ENCODE measurements around the gene FNTB.
"Not testable (repeated sequence)": the region's sequence is repeated elsewhere in the genome, so short reads cannot be mapped to it uniquely, and the experiment has no call there.

FNTB gene

DNA sequence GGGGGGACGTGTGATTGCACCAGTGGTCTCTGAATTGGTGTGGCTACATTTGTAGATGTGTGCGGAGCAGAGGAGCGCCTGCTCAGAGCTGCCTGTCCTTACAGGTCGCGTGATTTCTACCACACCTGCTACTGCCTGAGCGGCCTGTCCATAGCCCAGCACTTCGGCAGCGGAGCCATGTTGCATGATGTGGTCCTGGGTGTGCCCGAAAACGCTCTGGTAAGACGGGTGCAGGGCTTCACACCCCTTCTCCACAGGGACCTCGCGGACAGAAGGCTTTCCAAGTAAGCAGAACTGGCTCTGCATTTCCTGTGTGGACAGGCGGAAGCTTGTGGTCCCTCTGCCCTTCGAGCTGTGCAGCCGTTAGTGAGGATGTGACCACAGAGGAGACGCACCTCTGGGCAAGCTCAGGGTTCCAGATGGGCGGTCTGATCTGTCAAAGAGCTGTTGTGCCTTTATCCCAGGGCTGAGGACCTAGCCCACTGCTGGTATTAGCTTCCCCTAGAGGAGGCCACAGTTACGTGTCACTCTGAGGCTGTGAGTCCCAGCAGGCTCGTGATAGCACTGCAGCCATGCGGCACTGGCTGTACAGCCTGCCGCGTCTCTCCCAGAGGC, 67.9 kb downstream of the FNTB start:
- DNase-seq: no peak

DNA sequence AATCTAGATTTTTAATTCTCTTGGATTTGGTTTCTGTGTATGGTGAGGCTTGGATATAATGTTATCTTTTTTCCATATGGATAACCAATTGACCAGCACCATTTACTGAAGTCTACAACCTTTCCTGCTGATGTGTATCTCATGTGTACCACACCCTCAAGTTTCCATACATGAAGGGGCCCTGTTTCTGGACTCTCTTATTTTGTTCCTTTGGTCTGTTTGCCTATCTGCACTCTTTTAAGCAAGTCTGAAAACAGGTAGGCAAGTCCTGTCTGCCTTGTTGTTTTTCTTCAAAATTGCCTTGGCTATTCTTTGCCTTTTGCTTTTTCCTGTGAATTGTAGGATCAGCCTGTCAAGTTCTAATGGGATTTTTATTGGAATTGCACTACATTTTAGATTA, 71.0 kb downstream of the FNTB start:
- no peak for DNase-seq

- DNase-seq: no peak
These were observed 75.7 kb downstream of the FNTB start for GRCh38 chr14:65062096-65063075.

- no peak for DNase-seq
These were observed 79.0 kb downstream of the FNTB start for GRCh38 chr14:65065719-65066118.

- DNase-seq: no peak
These were observed 83.2 kb downstream of the FNTB start for GRCh38 chr14:65069874-65070413.

DNA sequence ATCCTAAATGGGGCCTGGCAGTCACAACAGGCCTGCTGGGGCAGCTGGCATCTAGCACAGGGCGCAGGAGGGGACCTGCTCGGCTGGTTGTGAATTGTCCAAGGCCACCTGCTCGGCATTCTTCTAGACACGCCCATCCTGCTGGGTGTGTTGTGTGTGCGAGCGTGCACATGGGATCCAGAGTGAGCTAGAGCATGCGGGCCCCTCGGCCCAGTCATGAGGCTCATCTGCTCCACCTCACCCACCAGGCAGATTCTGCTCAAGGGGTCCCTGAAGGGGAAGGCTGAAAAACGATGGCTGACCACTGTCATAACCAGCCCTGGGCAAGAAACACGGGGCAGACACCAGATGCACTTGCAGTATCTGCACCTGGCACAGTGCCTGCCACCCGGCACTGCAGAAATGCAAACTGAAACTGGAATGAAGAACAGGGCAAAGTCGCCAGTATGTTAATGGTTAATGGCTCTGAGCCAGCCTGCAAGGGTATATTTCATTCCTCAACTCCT, 83.8 kb downstream of the FNTB start:
- DNase-seq: no peak

DNA sequence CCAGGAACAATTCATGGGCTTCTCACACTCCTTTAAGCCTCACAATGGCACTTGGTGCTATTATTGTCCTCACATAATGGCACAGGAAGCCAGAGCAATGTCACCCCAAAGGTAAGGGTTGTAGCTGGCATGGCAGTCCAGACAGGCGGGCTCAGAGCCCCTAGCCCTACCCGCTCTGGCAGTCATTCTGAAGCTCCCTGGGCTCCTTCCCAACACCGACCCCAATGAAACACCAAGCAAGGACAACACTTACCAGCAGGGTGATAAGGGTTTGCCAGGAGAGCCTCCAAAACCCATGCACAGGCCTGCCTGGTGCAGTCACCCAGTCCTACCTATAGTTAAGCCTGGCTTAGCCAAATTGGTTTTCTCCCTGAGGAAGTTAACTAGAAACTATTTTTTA, 84.8 kb downstream of the FNTB start:
- DNase-seq: no peak

DNA sequence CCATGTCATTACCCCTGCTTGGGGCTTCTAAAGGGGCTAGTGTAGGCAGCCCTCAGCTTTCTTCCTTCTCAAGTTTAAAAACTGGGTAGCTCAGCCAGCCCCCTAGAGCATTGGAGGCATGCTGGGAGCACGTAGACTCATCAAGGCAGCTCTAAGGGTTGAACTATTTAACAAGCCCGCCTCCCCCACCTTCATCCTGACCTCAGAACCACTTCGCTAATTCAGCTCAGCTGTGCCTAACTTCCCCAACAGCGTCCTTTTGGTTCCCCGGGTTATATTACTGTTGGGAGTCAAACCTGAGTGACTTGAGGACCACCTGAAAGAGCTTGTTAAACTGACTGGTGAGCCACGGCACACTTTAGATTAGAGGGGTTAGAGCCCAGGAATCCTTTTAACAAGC, 85.6 kb downstream of the FNTB start:
- no peak for DNase-seq

DNA sequence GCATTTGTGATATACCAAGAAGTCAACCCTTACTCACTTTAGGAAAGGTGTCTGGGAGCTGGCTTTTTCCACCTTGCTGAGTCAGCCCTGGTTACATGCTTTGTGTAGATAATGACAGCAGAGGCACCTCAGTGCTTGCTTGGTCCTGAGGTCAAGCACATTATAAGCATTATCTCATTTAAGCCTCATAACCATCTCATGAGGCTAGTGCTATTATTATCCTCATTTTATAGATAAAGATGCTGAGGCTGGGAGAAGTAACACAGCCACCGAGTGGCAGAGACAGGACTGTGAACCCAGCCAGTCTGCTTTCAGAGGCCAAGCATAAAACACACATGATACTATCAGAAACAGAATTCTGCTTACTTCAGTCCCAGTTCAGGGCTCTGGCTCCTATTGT, 86.2 kb downstream of the FNTB start:
- DNase-seq: no peak

DNA sequence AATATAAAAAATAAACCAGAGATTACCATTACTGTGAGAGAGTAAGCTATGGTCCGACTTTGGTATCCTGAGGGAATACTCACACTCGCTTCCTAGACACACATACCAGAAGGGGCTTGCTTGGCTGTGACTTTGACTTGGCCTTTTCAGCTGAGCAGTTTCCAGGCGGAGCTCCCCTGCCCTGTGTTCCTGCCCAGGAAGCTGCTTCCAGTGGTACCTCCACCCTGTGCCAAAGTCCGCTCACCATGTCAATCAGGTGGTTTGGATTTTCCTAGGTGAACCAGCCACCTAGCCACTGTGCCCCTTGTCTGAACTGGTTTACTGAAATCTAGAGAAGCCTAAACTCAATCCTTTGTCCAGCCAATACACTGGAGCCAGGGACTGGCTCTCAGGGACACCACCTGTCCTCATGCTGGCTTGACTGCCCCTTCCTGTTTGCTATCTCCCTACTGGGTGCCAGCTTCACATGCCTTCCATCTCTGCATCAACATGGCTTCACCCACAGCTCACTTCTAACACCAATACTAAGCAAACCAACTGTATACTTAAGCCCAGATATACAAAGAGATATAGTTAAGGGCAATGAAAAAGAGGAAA, 87.0 kb downstream of the FNTB start:
- no peak for DNase-seq

- DNase-seq: no peak
These were observed 87.9 kb downstream of the FNTB start for GRCh38 chr14:65074449-65075150.

DNA sequence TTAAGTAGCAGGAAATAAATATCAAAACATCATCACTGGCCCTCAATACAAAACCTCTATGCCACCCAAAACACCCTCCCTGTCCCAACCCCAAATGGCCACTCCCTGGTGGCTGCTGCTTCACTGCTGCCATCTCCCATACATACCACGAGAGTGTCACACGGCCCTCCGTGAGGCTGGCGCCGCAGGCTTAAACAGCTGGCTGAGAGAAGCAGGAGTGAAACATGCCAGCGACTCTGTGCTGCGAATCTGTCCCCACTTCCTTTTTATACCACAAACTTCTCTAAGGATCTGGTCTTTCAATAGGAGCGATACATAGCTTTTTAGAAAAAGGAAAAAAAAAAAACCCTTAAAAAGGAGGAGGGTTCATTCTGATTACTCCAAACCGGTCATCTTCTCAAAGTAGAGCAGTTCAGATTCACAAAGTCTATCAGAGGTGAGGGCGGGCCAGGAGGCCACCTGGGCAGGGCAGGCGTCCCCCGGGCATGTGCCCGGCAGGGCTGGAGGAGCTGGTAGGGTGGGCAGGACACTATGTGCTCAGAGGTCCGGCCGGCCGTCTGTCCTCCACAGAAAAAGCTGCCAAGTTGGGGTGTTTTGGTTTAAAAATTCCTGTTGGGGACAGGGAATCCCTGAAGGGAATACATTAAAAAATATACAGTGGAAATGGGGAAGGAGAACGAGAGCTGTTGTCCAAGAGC, 89.1 kb downstream of the FNTB start:
- DNase-seq: no peak

DNA sequence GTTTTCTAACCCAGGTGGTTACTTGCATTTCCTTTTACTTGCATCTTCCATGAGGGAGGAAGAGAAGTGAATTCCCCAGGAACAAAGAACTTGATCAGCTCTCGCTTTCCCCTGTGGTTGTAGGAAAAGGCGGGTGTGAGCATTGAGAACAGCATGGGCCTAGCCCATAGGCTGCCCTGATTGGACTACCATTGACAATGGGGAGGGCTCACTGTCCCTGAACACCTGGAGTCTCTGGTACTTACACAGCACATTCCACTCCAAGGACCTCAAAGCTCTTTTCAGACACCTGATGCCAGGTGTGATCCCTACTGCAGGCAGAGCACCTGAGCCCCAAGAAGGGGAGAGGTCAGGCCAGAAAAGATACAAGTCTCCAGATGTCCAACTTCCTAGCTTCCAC, 90.6 kb downstream of the FNTB start:
- DNase-seq: no peak

DNA sequence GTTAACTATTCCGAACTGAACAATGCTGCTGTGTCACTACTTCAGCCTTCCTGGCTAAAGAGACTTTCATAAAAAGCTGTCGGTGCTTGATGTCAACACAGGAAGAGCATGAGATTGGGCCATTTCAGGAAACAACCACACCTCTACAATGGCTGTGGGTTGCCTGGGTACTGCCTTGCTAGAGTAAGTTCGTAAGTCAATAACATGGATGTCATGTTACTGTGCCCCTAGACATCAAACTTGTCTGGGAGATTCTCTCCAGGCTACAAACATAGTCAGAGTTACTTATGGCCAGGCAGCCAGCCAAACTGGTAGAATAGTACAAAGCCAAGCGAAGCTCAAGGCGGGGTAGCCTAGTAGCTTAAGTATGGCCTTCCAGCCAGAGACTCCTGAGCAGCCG, 92.5 kb downstream of the FNTB start:
- DNase-seq: no peak

DNA sequence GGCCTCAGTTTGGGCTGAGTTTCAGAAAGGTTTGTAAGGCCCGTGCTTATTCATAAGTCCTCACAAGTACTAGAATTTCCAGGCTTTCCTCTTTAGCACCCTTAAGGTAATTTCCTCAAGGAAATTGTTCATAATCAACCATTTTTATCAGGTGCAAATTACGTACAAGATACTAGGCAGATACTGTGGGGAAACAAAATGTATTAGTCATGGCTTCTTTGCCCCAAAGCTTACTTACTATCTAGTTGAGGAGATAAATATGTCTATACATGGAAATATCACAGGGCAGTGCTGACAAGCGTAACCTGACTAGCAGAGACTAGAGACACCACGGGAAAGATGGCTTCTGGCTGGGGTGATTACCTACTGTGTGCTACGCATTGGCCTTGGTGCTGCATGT, 93.1 kb downstream of the FNTB start:
- no peak for DNase-seq

DNA sequence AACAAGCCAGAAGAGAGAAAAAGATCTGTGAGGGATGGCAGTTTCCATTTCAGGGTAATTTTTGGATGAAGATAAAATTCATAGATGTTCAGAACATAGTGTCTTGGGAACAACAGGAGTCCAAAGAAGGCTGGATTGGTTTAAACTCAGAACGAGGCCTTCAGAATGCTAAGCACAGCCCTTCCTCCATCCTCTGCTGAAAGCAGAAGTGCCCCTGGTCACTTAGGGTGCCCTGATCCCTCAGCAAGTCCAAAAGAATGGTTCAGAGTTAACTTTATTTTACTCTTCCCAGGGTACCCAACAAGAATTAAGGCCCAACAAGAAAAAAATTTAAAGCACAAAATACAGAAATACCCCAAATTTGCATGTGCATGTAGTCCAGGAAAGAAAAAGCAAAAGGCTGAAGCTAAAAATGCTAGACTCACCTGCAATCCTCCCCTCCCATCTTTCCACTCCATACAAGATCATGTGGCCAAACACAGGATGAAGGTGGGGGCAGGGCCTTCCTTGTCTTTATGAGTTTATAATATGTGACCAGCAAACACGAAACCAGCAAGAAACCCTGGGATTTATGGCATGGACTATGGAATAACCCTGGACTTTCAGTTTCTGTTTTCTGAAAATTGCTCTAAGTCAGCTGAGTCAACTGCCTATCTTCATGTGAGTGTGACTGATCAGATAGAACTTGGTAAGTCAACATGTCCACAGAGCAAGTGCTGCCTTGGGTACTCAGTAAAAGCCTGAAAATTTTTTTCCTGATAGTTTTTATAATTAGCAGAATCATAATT, 94.5 kb downstream of the FNTB start:
- DNase-seq: no peak

GRCh38 chr14:65082930-65083329, 96.2 kb downstream of the FNTB start:
- DNase-seq: no peak

- no peak for DNase-seq
These were observed 98.1 kb downstream of the FNTB start for GRCh38 chr14:65084554-65085505.

DNA sequence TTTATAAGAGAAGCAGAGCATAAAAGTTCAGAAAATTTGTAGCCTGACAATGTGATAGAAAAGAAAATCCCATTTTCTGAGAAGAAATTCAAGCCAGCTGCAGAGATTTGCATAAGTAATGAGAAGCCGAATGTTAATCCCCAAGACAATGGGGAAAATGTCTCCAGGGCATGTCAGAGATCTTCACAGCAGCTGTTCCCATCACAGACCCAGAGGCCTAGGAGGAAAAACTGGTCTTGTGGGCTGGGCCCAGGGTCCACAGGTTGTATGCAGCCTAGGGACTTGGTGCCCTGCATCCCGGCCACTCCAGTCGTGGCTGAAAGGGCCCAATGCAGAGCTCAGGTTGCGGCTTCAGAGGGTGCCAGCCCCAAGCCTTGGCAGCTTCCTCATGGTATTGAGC, 100.0 kb downstream of the FNTB start:
- not testable (repeated sequence) for DNase-seq

- not testable (repeated sequence) for DNase-seq
These were observed 101.1 kb downstream of the FNTB start for GRCh38 chr14:65087835-65088234.
